Fibroblast of lung (primary cell): ENCODE results near the gene SP7. TPM values are rescaled to one million over a fixed set of nuclear protein-coding genes. Genes with fewer than 3 reads are reported as not detected.
A peak's percentile ranks its signal among the peaks of the same experiment; 100 is the strongest.

Experiments
- DNase-seq, 2 donors: peaks; one replicate each; pipeline versions ENCODE4 v3.0.0 to v3.0.0-alpha.2; 2010; ENCODE audit warnings: low read depth in 2 of 2
- H2AFZ ChIP-seq: 2 replicates; pipeline ENCODE4 v1.5.1; 2012; ENCODE audit warnings: low read length, control low read depth, inconsistent platforms
- H3K27ac ChIP-seq: 2 replicates; pipeline ENCODE4 v1.5.1; 2011; ENCODE audit warnings: low read length, control low read depth; ENCODE audit not compliant: insufficient read depth
- H3K27me3 ChIP-seq: 2 replicates; pipeline ENCODE4 v1.5.1; 2011; ENCODE audit warnings: mild to moderate bottlenecking, low read length; ENCODE audit not compliant: control insufficient read depth, insufficient read depth
- H3K36me3 ChIP-seq: 2 replicates; pipeline ENCODE4 v1.5.1; 2011; ENCODE audit warnings: low read length; ENCODE audit not compliant: control insufficient read depth, insufficient read depth
- H3K4me1 ChIP-seq: 2 replicates; pipeline ENCODE4 v1.5.1; 2011; ENCODE audit warnings: low read length; ENCODE audit not compliant: control insufficient read depth, insufficient read depth; ENCODE audit errors: extremely low read depth
- H3K4me2 ChIP-seq: 2 replicates; pipeline ENCODE4 v1.5.1; 2011; ENCODE audit warnings: low read length, control low read depth; ENCODE audit not compliant: insufficient read depth; ENCODE audit errors: extremely low read depth
- H3K4me3 ChIP-seq, 4 experiments: fragments of 200-600 bp in 1 of 4; sonication (generic) in 1 of 4; replicated peaks in 1 of 4; 2 replicates each; pipeline ENCODE4 v1.5.1; 2011 to 2016; ENCODE audit warnings: low read length in 4 of 4, low read depth in 3 of 4, mild to moderate bottlenecking in 3 of 4, control low read depth in 2 of 4, inconsistent platforms in 1 of 4, mixed read lengths in 1 of 4; ENCODE audit not compliant: insufficient read depth in 1 of 4; ENCODE audit errors: control extremely low read depth in 1 of 4
- H3K79me2 ChIP-seq: 2 replicates; pipeline ENCODE4 v1.5.1; 2012; ENCODE audit warnings: mild to moderate bottlenecking, low read length, inconsistent platforms; ENCODE audit not compliant: control insufficient read depth, insufficient read depth
- H3K9ac ChIP-seq: 2 replicates; pipeline ENCODE4 v1.5.1; 2011; ENCODE audit warnings: mild to moderate bottlenecking, low read length, control low read depth; ENCODE audit not compliant: insufficient read depth
- H3K9me3 ChIP-seq: 2 replicates; pipeline ENCODE4 v1.5.1; 2012; ENCODE audit warnings: low read depth, low read length; ENCODE audit not compliant: control insufficient read depth, insufficient read depth
- H4K20me1 ChIP-seq: 2 replicates; pipeline ENCODE4 v1.5.1; 2011; ENCODE audit warnings: low read length; ENCODE audit not compliant: control insufficient read depth, insufficient read depth; ENCODE audit errors: extremely low read depth
- CTCF ChIP-seq, 2 donors: IDR thresholded peaks in 1 of 2; conservative IDR thresholded peaks in 1 of 2; 1 replicate in 1 of 2; 2 replicates in 1 of 2; pipeline ENCODE4 v1.5.1; 2011 to 2012; ENCODE audit warnings: low read length in 2 of 2, control low read depth in 1 of 2, inconsistent platforms in 1 of 2, low read depth in 1 of 2, mild to moderate bottlenecking in 1 of 2
- EZH2 ChIP-seq: IDR thresholded peaks from 2 replicates; pipeline ENCODE4 v1.5.1; 2012; ENCODE audit warnings: low read length, control low read depth, mild to moderate bottlenecking; ENCODE audit errors: missing control alignments
- polyA plus RNA-seq, 2 donors: library from polyadenylated mRNA; depleted of rRNA in 1 of 2; stranded (reverse) in 1 of 2; unstranded in 1 of 2; fragments of >200 nt; gene quantifications; 2 replicates each; pipeline ENCODE4 v1.2.1, GENCODE V29; 2011 to 2012; ENCODE audit warnings: missing spikeins in 1 of 2
- total RNA-seq: library from RNA; depleted of rRNA; stranded (reverse); fragments of >200 nt; gene quantifications from 2 replicates; pipeline ENCODE4 v1.2.1, GENCODE V29; 2014

SP7 gene
- total and polyA plus RNA-seq, 2 donors (not counting 1 experiment from before 2014, with no cell fraction given), result not detected

- Histone ChIP-seq H3K9ac (no peak overlapping the region), H3K36me3 (no peaks in the 10 kb centered on the region), H3K4me3 (no peak overlapping the region), H3K79me2 (no peaks in the 10 kb centered on the region), H3K9me3 (no peaks in the 10 kb centered on the region), H3K27me3 (peaks cover 11% of the 10 kb centered on the region), H3K4me2 (no peak overlapping the region), H3K27ac (no peak overlapping the region), H4K20me1 (no peaks in the 10 kb centered on the region), H2AFZ (no peak overlapping the region), H3K4me1 (peaks cover 9% of the 10 kb centered on the region)
- TF ChIP-seq EZH2 (no peak), CTCF (conservative IDR thresholded peaks at IDR 0.05 in 1 of 2, IDR thresholded peaks at IDR 0.05 in 1 of 2; ENCODE audit: low read depth in 1 of 2, low read length in 2 of 2) (no peak)
- DNase-seq, result no peak
Measured at GRCh38 chr12:53343449-53343848, 7.3 kb upstream of the SP7 start.

- H3K4me2 ChIP-seq, result no peak overlapping the region
- no peak for TF ChIP-seq CTCF (conservative IDR thresholded peaks at IDR 0.05 in 1 of 2, IDR thresholded peaks at IDR 0.05 in 1 of 2; ENCODE audit: low read depth in 1 of 2, low read length in 2 of 2)
- TF ChIP-seq EZH2, result no peak
Measured at GRCh38 chr12:53340398-53340797, 4.2 kb upstream of the SP7 start.

DNA sequence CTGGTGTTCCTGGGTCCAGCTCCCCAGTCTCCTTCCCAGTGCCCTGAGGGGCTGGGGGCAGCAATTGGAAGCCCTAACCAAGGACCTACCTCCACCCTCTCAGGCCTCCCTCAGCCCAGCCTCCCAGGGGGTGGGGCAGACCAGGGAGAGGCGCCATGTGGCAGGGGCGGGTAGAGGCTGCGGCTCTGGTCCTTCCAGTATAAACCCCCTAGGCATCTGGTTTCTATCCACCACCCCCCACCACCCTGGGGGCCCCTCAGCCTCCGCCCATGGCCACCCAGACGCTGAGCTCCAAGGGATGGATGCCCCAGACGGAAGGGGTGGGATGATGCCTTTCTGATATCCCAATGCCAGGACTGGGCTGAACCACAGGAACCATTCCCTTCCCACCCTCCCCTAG is 2.8 kb upstream of the SP7 start:
- TF ChIP-seq EZH2 (no peak), CTCF (conservative IDR thresholded peaks at IDR 0.05 in 1 of 2, IDR thresholded peaks at IDR 0.05 in 1 of 2; ENCODE audit: low read depth in 1 of 2, low read length in 2 of 2) (no peak)
- Histone ChIP-seq H2AFZ (no peak overlapping the region), H3K4me3 (no peak overlapping the region), H3K4me1 (no peaks in the 10 kb centered on the region), H3K79me2 (no peaks in the 10 kb centered on the region), H3K36me3 (no peaks in the 10 kb centered on the region), H3K9me3 (no peaks in the 10 kb centered on the region), H4K20me1 (no peaks in the 10 kb centered on the region), H3K27me3 (peaks cover 49% of the 10 kb centered on the region), H3K27ac (no peak overlapping the region), H3K4me2 (no peak overlapping the region), H3K9ac (no peak overlapping the region)
- DNase-seq, result no peak

More at GRCh38 chr12:53340398-53340797, 4.2 kb upstream of the SP7 start:
- H2AFZ ChIP-seq, result no peak overlapping the region
- H3K27ac ChIP-seq, result no peak overlapping the region
- peaks cover 2% of the 10 kb centered on the region for H3K4me1 ChIP-seq
- no peaks in the 10 kb centered on the region for H3K36me3 ChIP-seq
- no peak overlapping the region for H3K9ac ChIP-seq
- no peaks in the 10 kb centered on the region for H3K79me2 ChIP-seq
- no peaks in the 10 kb centered on the region for H3K9me3 ChIP-seq
- H4K20me1 ChIP-seq, result no peaks in the 10 kb centered on the region
- H3K4me3 ChIP-seq, result no peak overlapping the region
- DNase-seq, result peak in 1 of 2 donors; percentile 15
- H3K27me3 ChIP-seq, result peaks cover 37% of the 10 kb centered on the region
